NCI-H187 (cell line): Measurements from ENCODE around the gene CCDC102A.

Experiments used
- DNase-seq, 2 experiments: peaks; one replicate each; lab custom pipeline; 2025; lab: John Stamatoyannopoulos, UW

Gene CCDC102A

DNA sequence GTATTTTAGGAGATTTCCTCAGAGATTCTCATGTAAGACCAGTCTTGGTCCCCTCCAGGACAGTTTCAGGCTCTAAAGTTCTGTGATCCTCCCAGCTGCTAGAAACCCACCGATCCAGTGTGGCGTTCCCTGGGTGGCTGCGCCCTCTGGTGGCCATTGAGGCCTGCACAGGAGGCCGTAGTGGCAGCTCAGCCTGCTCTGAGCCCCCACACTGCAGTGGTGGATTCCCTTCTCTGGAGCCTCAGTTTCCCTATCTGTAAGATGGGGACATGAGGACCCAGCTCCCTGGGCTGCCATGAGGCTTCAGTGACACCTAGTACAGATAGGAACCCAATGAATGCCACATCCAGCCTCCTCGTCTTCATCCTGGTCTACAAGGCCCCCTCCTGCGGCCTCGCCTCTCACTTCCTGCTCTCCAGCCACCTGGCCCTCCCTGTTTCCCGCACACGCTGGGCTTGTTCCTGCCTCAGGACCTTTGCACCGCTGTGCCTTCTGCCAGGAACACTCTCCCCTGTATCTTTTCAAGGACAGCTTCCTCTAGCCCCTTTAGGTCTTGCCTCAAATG, 16.5 kb downstream of the CCDC102A start:
- DNase-seq: peak; percentile 31 to 55

DNA sequence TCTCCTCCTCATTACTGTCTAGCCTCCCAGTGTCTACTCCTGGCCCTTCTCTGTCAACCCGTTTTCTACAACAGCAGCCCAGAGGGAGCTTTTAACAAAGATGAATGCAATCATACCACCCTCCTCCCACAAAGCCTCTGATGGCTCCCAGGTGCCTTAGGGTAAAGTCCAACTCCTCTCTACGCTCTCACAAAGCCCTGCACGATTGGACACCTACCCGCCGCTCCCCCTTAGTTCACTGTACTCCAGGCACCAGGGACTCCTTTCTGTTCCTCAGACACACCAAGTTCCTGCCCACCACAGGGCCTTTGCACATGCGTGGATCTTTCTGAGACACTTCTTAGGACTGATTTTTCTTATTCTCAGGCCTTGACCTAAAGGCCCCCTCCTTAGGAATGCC, 17.4 kb downstream of the CCDC102A start:
- no peak for DNase-seq

DNA sequence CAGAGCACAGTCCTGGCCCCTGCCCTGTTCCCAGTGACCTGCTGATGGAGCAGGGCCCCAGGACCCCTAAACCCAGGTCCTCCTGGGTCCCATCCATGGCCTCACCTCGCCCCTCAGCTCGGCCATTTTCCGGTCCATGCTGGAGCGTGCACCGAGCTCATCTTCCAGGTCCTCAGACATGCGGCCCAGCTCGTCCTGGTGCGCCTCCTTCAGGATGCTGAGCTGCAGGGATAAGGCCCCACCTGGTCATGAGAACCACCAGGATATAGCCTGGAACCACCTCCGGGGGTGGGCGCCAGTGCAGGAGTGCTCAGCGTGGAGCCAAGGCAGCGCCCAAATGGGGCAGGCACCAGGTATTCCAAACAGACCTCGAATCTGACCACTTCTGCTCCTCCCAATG, 17.9 kb downstream of the CCDC102A start:
- DNase-seq: no peak

DNA sequence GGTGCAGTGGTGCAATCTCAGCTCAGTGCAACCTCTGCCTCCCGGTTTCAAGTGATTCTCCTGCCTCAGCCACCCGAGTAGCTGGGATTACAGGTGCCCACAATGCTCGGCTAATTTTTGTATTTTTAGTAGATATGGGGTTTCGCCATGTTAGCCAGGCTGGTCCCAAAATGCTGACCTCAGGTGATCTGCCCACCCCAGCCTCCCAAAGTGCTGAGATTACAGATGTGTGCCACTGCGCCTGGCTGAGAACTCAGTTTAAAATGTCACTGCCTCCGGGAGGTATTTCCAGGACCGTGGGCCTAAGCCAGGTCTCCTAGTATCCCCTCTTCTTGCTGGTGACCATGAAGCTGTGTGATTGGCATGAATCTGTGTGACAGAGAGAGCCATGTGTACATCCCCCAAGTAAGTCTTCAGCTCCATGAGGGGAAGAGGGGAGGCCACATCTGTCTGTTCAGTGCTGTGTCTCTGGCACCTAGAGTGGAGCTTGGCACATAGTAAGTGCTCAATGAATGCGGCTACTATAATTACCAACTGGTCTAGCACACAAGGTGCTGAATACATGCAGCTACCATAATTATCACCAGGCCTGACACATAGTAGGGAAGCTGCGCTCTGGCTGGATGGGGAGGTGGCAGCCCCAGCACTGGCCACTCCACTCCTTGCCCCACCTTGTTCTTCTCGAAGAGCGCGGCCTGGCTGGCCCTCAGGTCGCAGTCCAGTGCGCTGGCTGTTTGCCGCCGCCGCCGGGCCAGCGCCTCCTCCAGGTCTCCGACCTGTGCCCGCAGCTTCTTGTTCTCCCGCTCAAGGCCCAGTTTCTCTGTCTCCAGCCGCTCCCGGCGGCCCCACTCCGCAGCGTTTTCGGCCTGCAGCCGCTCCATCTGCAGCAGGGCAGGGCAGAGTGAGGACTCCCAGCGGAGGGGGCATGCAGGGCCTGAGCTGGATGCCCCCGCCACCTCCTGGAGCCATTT, 18.7 kb downstream of the CCDC102A start:
- no peak for DNase-seq

DNA sequence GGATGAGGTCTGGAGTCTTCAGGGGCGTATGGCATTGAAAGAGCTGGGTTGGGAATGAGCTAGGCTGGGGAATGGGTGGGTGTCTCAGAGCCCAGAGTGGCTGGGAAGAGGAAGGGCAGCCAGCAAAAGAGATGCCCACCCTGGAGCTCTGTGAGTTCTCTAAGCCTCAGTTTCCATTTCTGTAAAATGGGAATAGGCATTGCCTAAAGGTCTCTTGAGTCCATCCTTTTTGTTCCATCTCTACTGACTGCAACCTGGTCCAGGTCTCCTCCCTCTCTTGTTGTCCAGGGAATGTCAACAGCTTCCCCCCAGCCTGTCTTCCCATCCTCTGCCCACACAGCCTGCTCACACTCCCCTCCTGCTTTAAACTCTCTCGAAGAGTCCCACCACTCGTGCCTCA, 19.6 kb downstream of the CCDC102A start:
- no peak for DNase-seq

DNA sequence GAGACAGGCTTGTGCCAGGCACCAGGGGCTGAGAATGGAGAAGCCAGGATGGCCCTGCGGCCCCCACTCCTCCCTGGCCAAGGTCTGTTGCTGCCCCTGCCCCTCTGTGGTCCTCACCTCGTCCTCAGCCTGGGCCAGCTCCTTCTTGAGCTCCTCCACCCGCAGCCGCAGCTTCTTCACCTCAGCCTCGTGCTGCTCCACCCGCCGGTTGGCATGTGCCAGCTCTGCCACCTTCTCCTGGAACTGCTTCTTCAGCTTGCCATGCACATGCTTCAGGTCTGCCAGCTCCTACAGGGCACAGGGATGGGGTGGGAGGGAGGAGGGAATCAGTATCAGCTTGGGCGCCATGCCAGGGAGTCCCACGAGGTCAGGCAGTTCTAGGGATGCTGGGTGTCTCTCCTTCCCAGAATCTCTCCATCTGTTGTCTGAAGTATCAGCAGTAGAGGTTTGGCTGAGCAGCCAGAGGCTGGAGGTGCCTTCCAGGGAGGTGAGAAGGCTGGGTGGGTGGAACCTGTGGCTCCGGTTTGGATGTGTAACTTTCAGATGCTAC, 20.1 kb downstream of the CCDC102A start:
- DNase-seq: no peak

DNA sequence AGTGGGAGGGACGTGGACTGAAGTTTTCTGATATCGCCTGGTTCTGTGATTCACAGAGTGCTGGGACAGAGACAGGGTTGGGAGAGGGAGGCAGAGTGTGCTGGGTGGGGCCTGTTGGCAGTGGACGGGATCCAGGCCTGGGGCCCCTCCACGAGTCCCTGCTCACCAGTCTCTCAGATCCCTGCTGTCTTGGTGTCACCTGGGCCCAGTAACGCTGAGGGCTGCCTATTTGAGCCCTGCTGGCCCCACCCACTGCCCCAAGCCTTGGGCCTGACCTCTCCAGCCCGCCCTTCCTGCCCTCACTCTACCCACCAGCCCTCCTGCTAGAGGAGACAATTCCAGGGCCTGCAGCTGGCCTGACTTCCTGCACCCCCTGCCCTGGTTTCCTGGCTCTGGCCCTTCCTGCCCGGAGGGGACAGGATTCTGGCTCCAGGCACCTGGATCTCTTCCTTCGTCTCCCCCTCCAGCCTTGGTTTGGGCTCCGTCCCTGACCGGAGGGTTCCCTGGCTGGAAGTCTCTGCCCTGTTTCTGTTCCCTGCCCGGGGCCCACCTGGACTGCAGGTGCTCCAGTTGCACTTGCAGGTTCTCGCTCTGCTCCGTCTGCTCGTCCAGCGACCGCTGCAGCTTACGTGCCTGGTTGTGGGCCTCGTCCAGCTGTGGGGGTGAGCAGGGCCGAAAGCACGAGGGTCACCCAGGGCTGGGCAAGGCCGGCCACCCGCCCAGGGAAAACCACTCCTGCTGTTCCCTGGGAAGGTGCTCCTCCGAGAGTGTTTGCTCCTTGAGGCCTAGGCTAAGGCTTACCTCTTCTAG, 21.4 kb downstream of the CCDC102A start:
- DNase-seq: no peak

DNA sequence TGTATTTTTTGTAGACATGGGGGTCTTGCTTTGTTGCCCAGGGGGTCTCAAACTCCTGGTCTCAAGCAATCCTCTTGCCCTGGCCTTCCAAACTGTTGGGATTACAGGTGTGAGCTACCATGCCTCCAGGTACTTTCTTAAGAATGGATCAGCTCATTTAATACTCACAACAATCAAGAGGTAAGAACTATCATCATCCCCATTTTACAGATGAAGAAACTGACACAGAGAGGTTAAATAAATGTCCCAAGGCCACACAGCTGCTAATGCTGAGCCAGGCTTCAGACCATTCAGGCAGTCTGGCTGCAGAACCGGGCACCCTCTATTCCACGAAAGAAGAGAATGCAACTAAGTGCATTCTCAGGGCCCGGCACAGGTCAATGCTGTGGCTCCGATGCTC, 22.0 kb downstream of the CCDC102A start:
- DNase-seq: no peak

DNA sequence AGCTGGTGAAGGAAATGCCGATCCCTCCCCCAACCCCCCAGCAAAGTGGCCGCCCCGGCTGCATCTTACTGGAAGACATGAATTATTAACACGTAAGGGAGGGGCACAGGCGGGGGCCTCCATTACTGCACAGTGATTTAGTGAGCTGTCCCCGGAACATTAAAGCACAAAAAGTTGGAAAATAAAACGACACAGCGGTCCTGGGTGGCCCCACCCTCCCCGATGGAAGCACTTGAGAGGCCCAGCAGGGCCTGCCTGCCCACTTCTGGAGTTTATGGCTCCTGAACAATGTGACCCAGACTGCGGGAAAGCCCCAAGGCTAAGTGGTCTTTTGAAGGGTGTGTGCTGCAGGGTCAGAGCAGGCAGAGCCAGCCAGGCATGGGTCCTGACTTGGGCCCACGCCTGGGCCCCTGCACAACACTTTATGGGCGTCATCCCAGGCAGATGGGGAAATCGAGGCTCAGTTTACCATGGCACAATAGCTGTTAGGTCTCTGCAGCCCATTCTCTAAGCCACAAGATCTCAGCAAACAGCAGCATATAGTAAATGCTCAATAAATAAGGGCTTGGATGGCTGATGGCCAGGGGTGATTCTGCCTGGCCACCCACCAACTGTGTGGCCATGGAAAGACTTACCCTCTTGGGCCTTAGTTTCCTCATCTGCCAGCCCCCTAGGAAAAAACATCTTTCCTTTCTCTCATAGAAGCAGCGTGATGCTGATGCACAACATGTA, 22.8 kb downstream of the CCDC102A start:
- peak; percentile 6 to 23 for DNase-seq

DNA sequence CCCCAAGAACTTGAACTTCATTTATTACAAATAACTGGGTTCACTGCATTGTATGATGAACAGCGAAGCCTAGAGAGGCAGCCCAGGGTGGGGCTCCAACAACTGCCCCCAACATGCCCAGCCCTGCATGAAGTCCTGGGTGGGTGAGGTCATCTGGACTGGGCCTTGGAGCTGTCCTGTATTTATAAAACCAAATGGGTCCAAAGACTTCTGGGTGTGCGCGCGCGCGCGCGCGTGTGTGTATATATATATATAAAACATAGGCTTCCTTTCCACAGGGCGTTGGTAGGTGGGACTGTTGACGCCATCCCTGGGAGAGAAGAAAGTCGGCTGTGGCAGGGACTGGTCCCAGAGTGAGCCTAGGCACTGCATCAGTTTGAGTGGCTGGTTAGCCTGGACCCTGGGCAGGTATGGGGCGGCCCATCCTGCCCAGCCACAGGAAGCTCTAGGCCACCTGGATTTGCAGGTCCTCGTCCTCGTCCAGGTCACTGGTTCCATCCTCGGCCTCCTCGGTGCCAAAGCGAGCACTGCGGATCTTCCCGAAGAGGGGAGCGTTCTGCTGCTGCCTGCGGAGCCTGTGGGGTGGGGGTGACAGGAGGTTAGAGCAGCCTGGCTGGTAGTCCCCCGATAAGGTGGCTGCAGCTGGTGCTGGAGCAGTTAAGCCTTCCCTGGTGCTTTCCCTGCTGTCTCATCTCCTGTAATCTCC, 23.9 kb downstream of the CCDC102A start:
- DNase-seq: no peak

DNA sequence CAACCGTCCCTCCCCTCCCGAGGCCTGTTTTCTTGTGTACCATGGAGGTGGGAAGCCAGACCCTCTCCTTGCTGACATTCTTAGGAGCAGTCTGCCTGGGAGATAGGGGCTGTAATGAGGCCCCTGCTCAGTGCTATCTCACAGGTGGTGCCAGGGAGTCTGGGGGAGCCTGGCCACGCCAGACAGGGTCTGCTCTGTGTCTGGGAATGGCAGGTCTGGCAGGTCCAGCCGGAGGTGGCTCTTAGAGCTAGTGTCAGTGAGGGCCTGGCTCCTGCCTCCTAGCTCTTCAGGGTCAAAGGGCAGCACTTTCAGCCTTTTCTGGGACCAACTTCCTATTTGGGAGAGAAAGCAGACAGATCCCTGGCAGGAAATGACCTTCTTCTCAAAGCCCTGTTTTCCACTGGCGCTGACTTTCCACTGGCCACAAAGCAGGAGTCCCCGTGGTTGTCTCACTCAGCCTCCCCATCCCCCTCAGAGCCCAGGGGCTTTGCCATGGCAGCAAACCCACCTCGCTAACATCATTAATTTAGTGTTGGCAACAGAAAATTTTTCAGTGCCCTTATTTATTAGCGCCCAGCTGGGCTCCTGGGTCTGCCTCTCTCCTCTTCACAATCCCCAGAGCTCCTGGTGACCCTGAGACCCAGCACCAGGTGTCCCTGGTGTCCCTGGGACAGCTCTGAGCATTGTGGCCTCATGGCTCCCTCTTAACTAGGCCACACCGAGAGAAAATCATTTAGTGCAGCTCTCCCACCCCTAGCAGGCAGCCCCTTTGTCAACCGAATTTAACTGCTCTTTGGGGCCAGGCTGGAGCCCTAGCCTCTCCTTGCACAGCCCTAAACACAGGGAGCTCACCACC, 26.1 kb downstream of the CCDC102A start:
- DNase-seq: no peak

DNA sequence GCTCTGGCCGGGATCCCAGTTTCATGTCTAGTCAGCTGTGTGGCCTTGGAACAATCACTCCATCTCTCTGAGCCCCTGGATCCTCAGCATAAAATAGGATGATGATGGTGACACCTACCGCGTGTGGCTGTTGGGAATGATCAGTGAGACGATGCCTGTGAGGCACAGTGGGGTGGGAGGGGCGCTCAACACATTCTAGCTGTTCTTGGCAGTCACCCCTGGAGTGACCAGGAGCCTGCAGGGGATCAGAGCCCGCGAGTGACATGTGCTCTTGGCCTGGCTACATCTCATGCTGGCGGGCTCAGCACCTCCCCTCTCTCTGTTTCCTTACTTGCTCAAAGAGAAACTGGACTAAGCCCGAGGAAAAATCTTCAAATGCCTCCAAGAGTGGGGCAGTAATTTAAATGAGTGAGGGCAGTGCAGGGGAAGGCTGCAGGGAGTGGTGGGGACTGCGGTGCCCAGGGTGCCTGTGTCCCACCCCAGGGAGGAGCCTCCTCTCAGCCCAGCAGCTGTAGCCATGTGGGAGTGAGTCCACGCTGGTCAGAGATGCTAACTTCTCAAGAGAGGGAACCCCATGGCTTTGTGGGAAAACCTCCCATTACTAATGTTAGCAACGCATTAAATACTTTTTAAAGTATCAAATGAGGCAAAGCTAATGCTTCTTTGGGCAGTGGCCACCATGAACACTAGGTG, 27.0 kb downstream of the CCDC102A start:
- DNase-seq: no peak

DNA sequence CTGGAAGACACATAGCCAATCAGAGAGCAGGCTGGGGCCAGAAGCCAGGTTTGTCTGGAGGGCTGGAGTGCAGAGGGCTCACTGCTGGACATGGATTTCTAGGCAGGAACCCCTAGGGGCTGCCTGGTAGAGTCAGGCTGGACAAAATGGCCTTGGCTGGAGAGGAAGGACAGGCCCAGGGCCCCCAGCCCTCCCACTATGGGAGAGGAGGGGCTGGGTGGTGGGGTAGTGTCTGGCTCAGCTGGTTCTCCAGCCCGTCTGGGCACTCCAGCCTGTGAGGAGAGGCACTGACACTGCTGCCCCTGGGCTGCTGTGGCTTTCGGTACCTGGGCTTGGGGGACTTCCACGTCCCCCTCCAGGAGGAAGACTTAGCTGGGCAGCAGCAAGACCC, 28.3 kb downstream of the CCDC102A start:
- DNase-seq: no peak

DNA sequence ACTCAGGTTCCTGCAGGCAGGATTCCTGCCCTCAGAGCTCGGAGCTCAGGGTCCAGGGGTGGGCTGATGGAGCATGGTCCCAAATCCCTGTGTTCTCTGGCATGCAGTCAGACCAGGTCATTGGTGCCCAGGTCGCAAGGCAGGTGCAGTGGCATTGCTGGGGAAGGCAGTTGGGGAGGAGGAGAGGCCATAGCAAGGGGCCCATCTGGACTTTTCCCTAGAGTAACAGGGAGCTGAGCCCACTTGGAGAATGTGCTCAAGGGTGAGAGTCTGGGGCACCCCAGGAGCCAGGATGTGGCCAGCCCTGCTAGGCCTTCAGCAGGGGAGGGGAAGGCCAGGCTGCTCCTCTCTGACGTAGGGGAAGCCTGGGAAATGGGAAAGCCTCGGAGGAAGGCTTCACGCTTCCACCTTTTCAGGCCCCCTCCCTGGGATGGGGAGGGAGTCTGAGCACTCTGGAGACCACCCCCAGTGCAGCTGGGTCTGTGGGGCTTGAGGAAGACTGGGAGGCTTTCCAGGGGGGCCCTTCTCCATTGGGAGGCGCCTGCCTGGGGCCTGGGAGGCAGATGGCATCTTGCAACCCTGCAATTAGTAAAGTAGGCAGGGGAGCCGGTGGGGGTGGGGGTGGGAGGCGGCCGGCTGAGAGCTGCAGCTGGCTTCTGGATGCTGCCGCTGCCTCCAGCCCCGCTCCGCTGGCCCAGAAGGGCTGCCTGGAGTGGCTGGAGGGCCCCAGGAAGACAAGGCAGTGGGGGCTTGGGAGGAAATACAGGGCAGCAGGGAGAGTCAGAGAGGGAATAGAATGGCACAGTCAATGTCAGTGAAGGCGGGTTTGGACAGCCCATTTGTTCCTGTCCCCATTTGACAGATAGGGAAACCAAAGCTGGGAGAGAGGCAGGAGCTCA, 29.0 kb downstream of the CCDC102A start:
- DNase-seq: peak in 1 of 2 experiments; percentile 21

DNA sequence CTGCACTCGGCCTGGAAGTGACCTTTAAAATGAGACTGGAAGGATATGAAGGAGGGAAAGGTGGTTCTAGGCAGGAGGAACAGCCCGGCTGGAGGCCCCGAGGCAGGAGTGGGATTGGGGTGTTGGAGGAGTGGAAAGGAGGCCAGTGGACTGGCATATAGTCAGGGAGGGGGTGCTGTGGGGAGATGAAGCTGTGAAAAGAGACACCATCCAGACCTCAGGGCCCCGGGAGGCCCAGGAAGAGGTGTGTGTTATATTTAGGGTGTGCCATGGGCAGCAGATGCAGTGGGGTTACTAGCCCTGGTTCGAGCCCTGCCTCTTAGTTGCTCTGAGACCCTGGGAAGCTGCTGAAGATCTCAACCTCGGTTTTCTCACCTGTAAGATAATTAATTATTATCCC, 31.2 kb downstream of the CCDC102A start:
- no peak for DNase-seq

DNA sequence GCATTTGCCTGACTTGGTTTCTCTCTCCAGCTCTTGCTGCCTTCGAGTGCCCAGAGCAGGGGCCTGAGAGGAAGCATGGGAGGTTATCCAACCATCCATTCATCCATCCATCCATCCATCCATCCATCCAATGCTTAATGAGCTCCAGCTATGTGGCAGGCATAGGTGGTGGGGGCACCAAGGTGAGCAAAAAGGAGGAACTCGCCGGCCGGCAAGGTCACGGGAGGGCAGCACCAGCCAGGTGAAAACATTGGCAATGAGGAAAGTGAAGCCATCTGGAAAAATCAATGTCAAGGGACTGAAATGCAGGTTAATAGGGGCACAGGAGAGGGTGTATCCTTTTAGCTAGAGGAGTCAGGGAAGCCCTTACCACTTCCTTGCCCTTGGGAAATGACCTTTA, 31.9 kb downstream of the CCDC102A start:
- DNase-seq: no peak

DNA sequence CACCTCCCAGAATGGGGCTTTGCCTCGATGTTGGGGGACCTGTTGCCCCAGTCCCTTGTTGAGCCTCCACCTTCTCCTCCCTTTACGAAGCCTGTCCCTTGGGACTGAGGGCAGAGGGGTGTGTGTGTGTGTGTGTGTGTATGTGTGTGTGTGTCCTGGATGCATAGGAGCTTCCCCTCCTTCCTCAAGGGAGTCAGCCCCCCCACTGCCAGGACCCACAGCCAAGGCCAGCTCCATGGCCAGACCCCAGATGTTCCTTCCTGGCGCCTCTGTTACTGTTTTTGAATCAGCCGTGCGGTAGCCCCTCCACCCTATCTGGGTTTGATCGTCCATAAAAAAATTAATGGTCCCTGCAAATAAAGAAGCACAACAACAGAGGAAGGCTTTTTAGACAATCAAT, 32.4 kb downstream of the CCDC102A start:
- no peak for DNase-seq

DNA sequence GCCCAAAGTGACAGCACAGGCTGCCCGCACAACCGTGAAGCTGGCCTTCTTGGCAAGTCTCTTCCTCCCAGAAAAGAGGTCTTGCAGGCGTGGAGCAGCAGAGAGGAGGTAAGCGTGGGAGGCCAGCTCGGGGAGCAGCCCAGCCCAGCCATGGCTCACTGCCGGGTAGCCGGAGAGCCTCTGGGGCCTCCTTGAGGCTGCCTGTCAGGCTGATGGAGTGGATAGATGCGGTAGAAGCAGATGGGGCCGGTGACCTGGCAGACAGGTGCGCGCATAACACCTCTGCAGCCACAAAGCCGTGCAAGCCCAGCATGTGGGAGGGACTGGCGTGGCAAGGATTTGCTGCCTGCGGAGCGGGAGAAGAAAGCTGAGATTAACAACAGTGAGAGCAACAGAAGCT, 33.0 kb downstream of the CCDC102A start:
- DNase-seq: peak; percentile 61 to 84
